Effector memory CD8-positive, alpha-beta T cell (primary cell): Measurements from ENCODE around the gene PSG2.
"Not testable (repeated sequence)": the region's sequence is repeated elsewhere in the genome, so short reads cannot be mapped to it uniquely, and the experiment has no call there.

Experiments used
- ATAC-seq: fragments of 150-1000 bp; cut with Tn5 transposase; replicated peaks from 2 replicates; pipeline ENCODE4 v1.10.0; 2021; ENCODE audit warnings: mild to moderate bottlenecking, moderate library complexity
- DNase-seq, 3 experiments: peaks; one replicate each; pipeline ENCODE4 v3.0.0; 2021
- H3K27ac Mint-ChIP-seq, 2 donors: one replicate each; pipeline ENCODE4 v1.8.0; 2022; ENCODE audit warnings: mild to moderate bottlenecking in 2 of 2, mixed read lengths in 2 of 2, moderate library complexity in 2 of 2
- H3K27me3 Mint-ChIP-seq, 2 donors: one replicate each; pipeline ENCODE4 v1.8.0; 2022; ENCODE audit warnings: mixed read lengths in 2 of 2
- H3K36me3 Mint-ChIP-seq: one replicate; pipeline ENCODE4 v1.8.0; 2022; ENCODE audit warnings: mild to moderate bottlenecking, moderate library complexity, mixed read lengths; ENCODE audit not compliant: insufficient read depth
- H3K4me1 Mint-ChIP-seq, 2 donors: one replicate each; pipeline ENCODE4 v1.8.0; 2022; ENCODE audit warnings: low read depth in 2 of 2, mixed read lengths in 2 of 2
- H3K4me3 Mint-ChIP-seq, 2 donors: one replicate each; pipeline ENCODE4 v1.8.0; 2022; ENCODE audit warnings: mild to moderate bottlenecking in 2 of 2, mixed read lengths in 2 of 2, moderate library complexity in 2 of 2
- H3K9me3 Mint-ChIP-seq, 2 donors: one replicate each; pipeline ENCODE4 v1.8.0; 2022; ENCODE audit warnings: mixed read lengths in 2 of 2

PSG2 gene

DNA sequence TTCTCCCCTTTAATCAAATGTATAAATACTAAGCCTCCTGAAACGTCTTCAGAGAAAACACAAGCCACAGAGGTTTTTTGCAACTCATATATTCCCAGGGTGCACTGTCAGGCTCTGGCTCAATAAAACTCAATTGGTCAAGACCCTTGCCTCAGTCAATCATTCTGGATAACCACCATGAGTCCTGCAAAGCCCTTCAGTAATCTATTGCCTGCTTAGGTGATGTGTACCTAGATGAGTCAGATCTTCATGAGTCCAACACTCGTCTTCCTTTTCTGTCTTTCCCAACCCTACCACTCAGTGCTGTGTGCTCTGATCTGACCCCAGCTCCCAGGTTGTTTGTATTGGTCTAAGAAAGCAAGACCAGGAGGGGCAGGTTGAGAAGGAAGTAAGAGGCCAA is 24.1 kb downstream of the PSG2 start:
- not testable (repeated sequence) for H3K4me1 Mint-ChIP-seq, H3K4me3 Mint-ChIP-seq, ATAC-seq, H3K27ac Mint-ChIP-seq, H3K36me3 Mint-ChIP-seq, DNase-seq
- H3K27me3 Mint-ChIP-seq: peaks cover 33 to 44% of the 10 kb centered on the region in 2 donors
- peaks cover 11 to 14% of the 10 kb centered on the region in 2 donors for H3K9me3 Mint-ChIP-seq

DNA sequence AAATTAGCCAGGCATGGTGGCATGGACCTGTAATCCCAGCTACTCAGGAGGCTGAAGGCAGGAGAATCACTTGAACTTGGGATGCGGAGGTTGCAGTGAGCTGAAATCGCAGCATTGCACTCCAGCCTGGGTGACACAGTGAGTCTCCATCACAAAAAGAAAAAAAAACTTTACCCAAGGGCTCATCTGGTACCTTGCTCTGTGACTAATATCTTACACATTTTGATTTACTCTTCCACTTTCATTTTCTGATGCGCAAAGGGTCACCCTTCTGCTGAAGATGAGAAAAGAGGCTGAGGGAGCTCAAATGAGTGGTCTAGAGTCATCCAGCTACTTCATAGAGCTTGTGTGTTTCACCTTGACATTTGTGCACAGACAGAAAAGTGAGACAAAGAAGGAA is 34.5 kb downstream of the PSG2 start:
- not testable (repeated sequence) for H3K27ac Mint-ChIP-seq, H3K27me3 Mint-ChIP-seq, DNase-seq, H3K4me1 Mint-ChIP-seq, H3K4me3 Mint-ChIP-seq, H3K9me3 Mint-ChIP-seq, H3K36me3 Mint-ChIP-seq, ATAC-seq

- not testable (repeated sequence) for H3K4me1 Mint-ChIP-seq, H3K9me3 Mint-ChIP-seq, DNase-seq, H3K4me3 Mint-ChIP-seq, H3K27ac Mint-ChIP-seq, ATAC-seq, H3K36me3 Mint-ChIP-seq
- peaks cover 0 to 13% of the 10 kb centered on the region in 2 donors for H3K27me3 Mint-ChIP-seq
Measured at GRCh38 chr19:43046578-43046977, 35.9 kb downstream of the PSG2 start.

DNA sequence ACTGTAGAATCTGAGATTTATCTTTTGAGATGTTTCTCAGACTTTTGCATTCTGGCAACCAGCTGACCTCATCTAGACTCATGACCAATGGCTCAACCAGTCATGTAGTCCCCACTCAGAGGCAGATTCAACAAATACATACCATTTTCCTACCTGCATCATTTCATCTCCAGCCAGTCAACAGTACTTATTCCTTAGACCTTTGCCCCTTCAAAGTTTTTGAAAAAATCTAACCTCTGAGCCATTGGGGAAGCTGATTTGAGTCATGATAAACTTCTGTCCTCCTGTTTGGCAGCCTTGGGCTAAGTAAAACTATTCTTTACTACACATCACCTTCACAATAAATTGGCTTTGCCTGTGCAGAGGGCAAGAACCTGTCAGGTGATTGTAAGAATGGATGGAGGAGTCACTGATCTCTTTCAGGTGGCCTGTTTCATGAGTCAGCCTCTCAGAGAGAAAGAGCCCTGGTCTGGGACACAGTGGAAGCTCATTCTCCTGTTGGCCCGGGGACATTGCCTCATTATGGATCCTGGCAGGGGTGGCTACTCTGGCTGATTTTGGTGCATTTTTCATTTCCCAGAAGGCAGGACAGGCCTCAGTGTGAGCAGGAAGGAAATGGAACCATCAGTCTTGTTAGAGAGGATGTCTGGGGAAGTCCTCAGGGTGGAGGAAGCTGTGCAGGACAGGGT is 38.9 kb downstream of the PSG2 start:
- H3K4me3 Mint-ChIP-seq, H3K27ac Mint-ChIP-seq, H3K9me3 Mint-ChIP-seq, ATAC-seq, DNase-seq, H3K4me1 Mint-ChIP-seq, H3K36me3 Mint-ChIP-seq: not testable (repeated sequence)
- peaks cover 6 to 15% of the 10 kb centered on the region in 2 donors for H3K27me3 Mint-ChIP-seq

- peaks cover 48 to 49% of the 10 kb centered on the region in 2 donors for H3K27me3 Mint-ChIP-seq
- not testable (repeated sequence) for H3K4me1 Mint-ChIP-seq, DNase-seq, ATAC-seq, H3K36me3 Mint-ChIP-seq, H3K9me3 Mint-ChIP-seq, H3K27ac Mint-ChIP-seq, H3K4me3 Mint-ChIP-seq
Measured at GRCh38 chr19:43031645-43032044, 50.9 kb downstream of the PSG2 start.

- Mint-ChIP-seq H3K9me3 (no peaks in the 10 kb centered on the region), H3K4me1 (no peaks in the 10 kb centered on the region), H3K27ac (no peak overlapping the region), H3K27me3 (peaks cover 35 to 52% of the 10 kb centered on the region in 2 donors), H3K36me3 (no peaks in the 10 kb centered on the region), H3K4me3 (no peak overlapping the region)
- ATAC-seq: no peak
- DNase-seq: no peak
Measured at GRCh38 chr19:43028866-43029265, 53.6 kb downstream of the PSG2 start.

DNA sequence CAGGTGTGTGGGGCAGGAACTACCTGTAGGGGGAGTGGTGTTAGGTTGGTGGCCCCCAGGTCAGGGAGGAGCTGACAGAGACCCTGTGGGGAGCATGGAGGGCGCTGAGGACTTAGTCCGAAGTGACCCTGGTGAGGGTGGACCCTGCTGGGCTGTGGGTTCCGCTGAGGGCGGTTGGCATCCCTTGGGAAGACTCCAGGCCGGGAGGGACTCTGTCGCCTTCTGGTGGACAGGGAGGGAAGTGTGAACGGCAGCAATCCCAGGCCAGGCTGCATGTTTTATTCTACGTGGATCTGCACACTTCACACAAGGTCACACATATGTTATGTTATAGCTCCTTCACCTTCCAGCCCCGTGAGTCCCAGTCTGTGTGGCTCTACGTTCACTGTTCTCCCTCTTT is 54.5 kb downstream of the PSG2 start:
- not testable (repeated sequence) for H3K4me3 Mint-ChIP-seq, H3K27ac Mint-ChIP-seq, ATAC-seq, DNase-seq, H3K4me1 Mint-ChIP-seq, H3K36me3 Mint-ChIP-seq, H3K9me3 Mint-ChIP-seq
- peaks cover 35 to 52% of the 10 kb centered on the region in 2 donors for H3K27me3 Mint-ChIP-seq

- not testable (repeated sequence) for H3K4me1 Mint-ChIP-seq, ATAC-seq, H3K4me3 Mint-ChIP-seq, DNase-seq, H3K27ac Mint-ChIP-seq, H3K9me3 Mint-ChIP-seq, H3K36me3 Mint-ChIP-seq
- peaks cover 28 to 48% of the 10 kb centered on the region in 2 donors for H3K27me3 Mint-ChIP-seq
Measured at GRCh38 chr19:43027061-43027460, 55.4 kb downstream of the PSG2 start.

- not testable (repeated sequence) for H3K4me1 Mint-ChIP-seq, H3K4me3 Mint-ChIP-seq, H3K36me3 Mint-ChIP-seq, H3K9me3 Mint-ChIP-seq, H3K27ac Mint-ChIP-seq, DNase-seq, ATAC-seq
- H3K27me3 Mint-ChIP-seq: peaks cover 26 to 41% of the 10 kb centered on the region in 2 donors
Measured at GRCh38 chr19:43026369-43026768, 56.1 kb downstream of the PSG2 start, which contains the start of gene PSG11. PSG11 (minus strand) TSS chr19:43026469; CDS start chr19:43026372, 97 bp downstream.

DNA sequence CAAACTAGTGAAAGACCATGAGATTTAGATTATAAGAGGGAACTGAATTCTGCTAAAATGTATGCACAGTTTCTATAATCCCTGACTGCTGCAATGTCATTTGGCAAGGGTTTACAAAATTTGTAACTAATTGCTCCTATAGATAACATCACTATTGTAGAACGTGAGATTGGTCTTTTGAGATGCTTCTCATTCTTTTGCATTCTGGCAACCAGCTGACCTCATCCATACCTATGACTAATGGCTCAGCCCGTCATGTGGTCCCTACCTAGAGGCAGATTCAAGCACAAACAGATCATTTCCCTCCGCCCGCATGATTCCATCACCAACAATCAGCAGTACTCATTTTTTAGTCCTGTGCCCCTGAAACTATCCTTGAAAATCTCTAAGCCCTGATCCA is 60.4 kb downstream of the PSG2 start:
- not testable (repeated sequence) for DNase-seq, H3K36me3 Mint-ChIP-seq, ATAC-seq, H3K4me1 Mint-ChIP-seq, H3K4me3 Mint-ChIP-seq, H3K9me3 Mint-ChIP-seq, H3K27ac Mint-ChIP-seq
- peaks cover 5 to 19% of the 10 kb centered on the region in 2 donors for H3K27me3 Mint-ChIP-seq

DNA sequence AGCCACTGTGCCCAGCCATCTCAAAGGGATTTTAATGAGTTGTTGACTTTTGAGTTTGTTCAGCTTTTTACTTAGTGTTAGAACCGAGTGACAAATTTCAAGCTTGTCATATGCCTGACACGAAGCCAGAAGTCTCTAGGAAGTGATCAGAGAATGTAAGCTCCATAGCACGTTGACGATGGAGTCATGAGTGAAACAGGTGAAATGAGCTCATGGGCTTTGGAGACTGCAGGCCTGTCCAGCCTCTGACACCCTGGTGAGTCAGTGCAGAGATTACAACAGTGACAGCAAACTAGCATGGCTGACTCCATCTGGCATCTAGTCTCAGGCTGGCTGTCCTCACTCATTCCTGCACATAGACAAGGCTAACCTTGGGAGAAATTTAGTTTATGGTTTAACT is 60.9 kb downstream of the PSG2 start:
- not testable (repeated sequence) for H3K36me3 Mint-ChIP-seq, DNase-seq, ATAC-seq, H3K4me1 Mint-ChIP-seq, H3K9me3 Mint-ChIP-seq, H3K27ac Mint-ChIP-seq, H3K4me3 Mint-ChIP-seq
- H3K27me3 Mint-ChIP-seq: peaks cover 0 to 14% of the 10 kb centered on the region in 2 donors

GRCh38 chr19:43019588-43019987 is 62.9 kb downstream of the PSG2 start:
- not testable (repeated sequence) for H3K4me3 Mint-ChIP-seq, H3K9me3 Mint-ChIP-seq, ATAC-seq, DNase-seq, H3K36me3 Mint-ChIP-seq, H3K4me1 Mint-ChIP-seq, H3K27ac Mint-ChIP-seq
- peaks cover 0 to 20% of the 10 kb centered on the region in 2 donors for H3K27me3 Mint-ChIP-seq
